Activated gamma-delta T cell treated with Interleukin-2 at 50 U/mL for 16 hours (primary cell): ENCODE results near the gene MAPT.
"Not testable (repeated sequence)": the region's sequence is repeated elsewhere in the genome, so short reads cannot be mapped to it uniquely, and the experiment has no call there.

Source experiments
- DNase-seq: peaks from one replicate; pipeline ENCODE4 v3.0.0-alpha.2; 2020

MAPT gene

GRCh38 chr17:46019408-46019925 lies 125.1 kb downstream of the MAPT start:
- not testable (repeated sequence) for DNase-seq

GRCh38 chr17:46020023-46020761 lies 125.8 kb downstream of the MAPT start:
- DNase-seq, result peak; percentile 66

GRCh38 chr17:46020998-46021397 lies 126.6 kb downstream of the MAPT start:
- DNase-seq, result no peak

GRCh38 chr17:46023366-46023765 lies 129.0 kb downstream of the MAPT start:
- DNase-seq, result not testable (repeated sequence)

GRCh38 chr17:46023783-46024388 lies 129.5 kb downstream of the MAPT start:
- no peak for DNase-seq

- DNase-seq, result no peak
These were observed 130.2 kb downstream of the MAPT start for GRCh38 chr17:46024590-46024989.

- DNase-seq, result no peak
These were observed 130.7 kb downstream of the MAPT start for GRCh38 chr17:46025060-46025459.

- no peak for DNase-seq
These were observed 131.3 kb downstream of the MAPT start for GRCh38 chr17:46025510-46026165.

GRCh38 chr17:46026166-46027047 lies 132.1 kb downstream of the MAPT start:
- DNase-seq, result no peak

GRCh38 chr17:46027048-46027975 lies 133.0 kb downstream of the MAPT start:
- no peak for DNase-seq

- no peak for DNase-seq
These were observed 133.6 kb downstream of the MAPT start for GRCh38 chr17:46027976-46028325.

GRCh38 chr17:46028374-46028773 lies 134.0 kb downstream of the MAPT start:
- no peak for DNase-seq

GRCh38 chr17:46028981-46029565 lies 134.7 kb downstream of the MAPT start:
- DNase-seq, result no peak

GRCh38 chr17:46029627-46030026 lies 135.3 kb downstream of the MAPT start:
- DNase-seq, result no peak

GRCh38 chr17:46030752-46031151 lies 136.4 kb downstream of the MAPT start:
- DNase-seq, result no peak

GRCh38 chr17:46031440-46031839 lies 137.1 kb downstream of the MAPT start:
- DNase-seq, result no peak

GRCh38 chr17:46031920-46032319 lies 137.6 kb downstream of the MAPT start:
- no peak for DNase-seq

- no peak for DNase-seq
These were observed 138.6 kb downstream of the MAPT start for GRCh38 chr17:46032909-46033308.

- no peak for DNase-seq
These were observed 139.0 kb downstream of the MAPT start for GRCh38 chr17:46033392-46033791.

- DNase-seq, result no peak
These were observed 140.9 kb downstream of the MAPT start for GRCh38 chr17:46035112-46035818.

GRCh38 chr17:46036491-46036890 lies 142.1 kb downstream of the MAPT start:
- no peak for DNase-seq
